LNCaP clone FGC (cell line): ENCODE measurements around the gene MUCL1.

Experiments
- DNase-seq: peaks from one replicate; pipeline ENCODE4 v3.0.0-alpha.2; 2011; ENCODE audit warnings: low read depth
- H3K4me3 ChIP-seq: 2 replicates; pipeline ENCODE4 v1.5.1; 2011; ENCODE audit warnings: mild to moderate bottlenecking, low read depth, low read length, control low read depth
- CTCF ChIP-seq: IDR thresholded peaks from 2 replicates; pipeline ENCODE4 v1.5.1; 2012; ENCODE audit warnings: mild to moderate bottlenecking; ENCODE audit not compliant: control insufficient read depth, insufficient read depth; ENCODE audit errors: extremely low read depth

Gene MUCL1

GRCh38 chr12:54890339-54890738, 36.0 kb downstream of the MUCL1 start:
- TF ChIP-seq CTCF: no peak
- H3K4me3 ChIP-seq: no peak overlapping the region
- DNase-seq: no peak

GRCh38 chr12:54891717-54892478, 37.6 kb downstream of the MUCL1 start:
- TF ChIP-seq CTCF: no peak
- H3K4me3 ChIP-seq: no peak overlapping the region
- peak; percentile 99 for DNase-seq
